ENCODE data around the gene BCAS3. TPM values are rescaled to one million over a fixed set of nuclear protein-coding genes. Genes with fewer than 3 reads are reported as not detected.

BCAS3 gene
- polyA plus RNA-seq, 1 donor from 2014 or later = 23.2 TPM

- Mint-ChIP-seq H3K36me3 (peaks cover 6% of the 10 kb centered on the region), H3K9me3 (no peaks in the 10 kb centered on the region), H3K4me3 (peak overlapping the region in 1 of 4 donors; percentile 28), H3K27me3 (no peaks in the 10 kb centered on the region), H3K4me1 (peaks cover 14 to 19% (median 18%) of the 10 kb centered on the region in 3 donors), H3K27ac (no peak overlapping the region)
Measured at GRCh38 chr17:61219460-61219859, 541.8 kb downstream of the BCAS3 start.

GRCh38 chr17:61221181-61221580 lies 543.5 kb downstream of the BCAS3 start:
- peaks cover 14 to 18% (median 18%) of the 10 kb centered on the region in 3 donors for H3K4me1 Mint-ChIP-seq
- H3K27me3 Mint-ChIP-seq = no peaks in the 10 kb centered on the region
- H3K4me3 Mint-ChIP-seq = peak overlapping the region in 2 of 4 donors; percentile 1 to 55
- H3K36me3 Mint-ChIP-seq = peaks cover 6% of the 10 kb centered on the region
- no peaks in the 10 kb centered on the region for H3K9me3 Mint-ChIP-seq
- H3K27ac Mint-ChIP-seq = peak overlapping the region in 1 of 3 donors; percentile 77

- Mint-ChIP-seq H3K9me3 (no peaks in the 10 kb centered on the region), H3K36me3 (peaks cover 6% of the 10 kb centered on the region), H3K4me3 (peak overlapping the region in 2 of 4 donors; percentile 55 to 68), H3K4me1 (peaks cover 14 to 18% (median 18%) of the 10 kb centered on the region in 3 donors), H3K27me3 (no peaks in the 10 kb centered on the region), H3K27ac (peak overlapping the region in 1 of 3 donors; percentile 77)
Measured at GRCh38 chr17:61221597-61222471, 544.2 kb downstream of the BCAS3 start.

- no peaks in the 10 kb centered on the region for H3K27me3 Mint-ChIP-seq
- peaks cover 14 to 18% (median 16%) of the 10 kb centered on the region in 3 donors for H3K4me1 Mint-ChIP-seq
- no peak overlapping the region for H3K27ac Mint-ChIP-seq
- peaks cover 4% of the 10 kb centered on the region for H3K36me3 Mint-ChIP-seq
- no peak overlapping the region for H3K4me3 Mint-ChIP-seq
- no peaks in the 10 kb centered on the region for H3K9me3 Mint-ChIP-seq
Measured at GRCh38 chr17:61223725-61224124, 546.1 kb downstream of the BCAS3 start.

GRCh38 chr17:61225178-61225882 lies 547.7 kb downstream of the BCAS3 start:
- Mint-ChIP-seq H3K9me3 (no peaks in the 10 kb centered on the region), H3K27me3 (no peaks in the 10 kb centered on the region), H3K36me3 (peaks cover 4% of the 10 kb centered on the region), H3K4me1 (peaks cover 13 to 18% (median 16%) of the 10 kb centered on the region in 3 donors), H3K27ac (no peak overlapping the region), H3K4me3 (no peak overlapping the region)

GRCh38 chr17:61227866-61228265 lies 550.2 kb downstream of the BCAS3 start:
- Mint-ChIP-seq H3K27me3 (no peaks in the 10 kb centered on the region), H3K9me3 (no peaks in the 10 kb centered on the region), H3K4me1 (peaks cover under 1 to 9% (median 4%) of the 10 kb centered on the region in 3 donors), H3K4me3 (no peak overlapping the region), H3K36me3 (peaks cover 4% of the 10 kb centered on the region), H3K27ac (no peak overlapping the region)

- Mint-ChIP-seq H3K27ac (no peak overlapping the region), H3K36me3 (no peaks in the 10 kb centered on the region), H3K4me1 (peaks cover 0 to 8% (median 2%) of the 10 kb centered on the region in 3 donors), H3K9me3 (no peaks in the 10 kb centered on the region), H3K27me3 (no peaks in the 10 kb centered on the region), H3K4me3 (no peak overlapping the region)
Measured at GRCh38 chr17:61230461-61230860, 552.8 kb downstream of the BCAS3 start.

GRCh38 chr17:61230972-61231820 lies 553.5 kb downstream of the BCAS3 start:
- no peak overlapping the region for H3K4me3 Mint-ChIP-seq
- no peaks in the 10 kb centered on the region for H3K27me3 Mint-ChIP-seq
- H3K4me1 Mint-ChIP-seq = peaks cover 0 to 8% (median 2%) of the 10 kb centered on the region in 3 donors
- no peak overlapping the region for H3K27ac Mint-ChIP-seq
- H3K9me3 Mint-ChIP-seq = no peaks in the 10 kb centered on the region
- H3K36me3 Mint-ChIP-seq = no peaks in the 10 kb centered on the region

- Mint-ChIP-seq H3K27ac (no peak overlapping the region), H3K36me3 (no peaks in the 10 kb centered on the region), H3K4me1 (peaks cover 0 to 8% (median 2%) of the 10 kb centered on the region in 3 donors), H3K27me3 (no peaks in the 10 kb centered on the region), H3K9me3 (no peaks in the 10 kb centered on the region), H3K4me3 (no peak overlapping the region)
Measured at GRCh38 chr17:61232871-61233270, 555.2 kb downstream of the BCAS3 start.

- H3K27me3 Mint-ChIP-seq = no peaks in the 10 kb centered on the region
- H3K27ac Mint-ChIP-seq = no peak overlapping the region
Measured at GRCh38 chr17:61233991-61234750, 556.5 kb downstream of the BCAS3 start.

GRCh38 chr17:61235001-61235826 lies 557.6 kb downstream of the BCAS3 start:
- Mint-ChIP-seq H3K27ac (no peak overlapping the region), H3K4me3 (no peak overlapping the region), H3K36me3 (peaks cover 3% of the 10 kb centered on the region), H3K9me3 (peaks cover 0 to 2% (median 0%) of the 10 kb centered on the region in 3 donors), H3K4me1 (peaks cover 0 to 8% (median 2%) of the 10 kb centered on the region in 3 donors), H3K27me3 (no peaks in the 10 kb centered on the region)

More at GRCh38 chr17:61233991-61234750, 556.5 kb downstream of the BCAS3 start:
- no peak overlapping the region for H3K4me3 Mint-ChIP-seq
- H3K4me1 Mint-ChIP-seq = peaks cover 0 to 8% (median 2%) of the 10 kb centered on the region in 3 donors
- no peaks in the 10 kb centered on the region for H3K36me3 Mint-ChIP-seq
- peaks cover 0 to 2% (median 0%) of the 10 kb centered on the region in 3 donors for H3K9me3 Mint-ChIP-seq

GRCh38 chr17:61235827-61236197 lies 558.2 kb downstream of the BCAS3 start:
- peaks cover 0 to 2% (median 0%) of the 10 kb centered on the region in 3 donors for H3K9me3 Mint-ChIP-seq
- H3K4me1 Mint-ChIP-seq = peaks cover 0 to 3% (median 2%) of the 10 kb centered on the region in 3 donors
- no peak overlapping the region for H3K27ac Mint-ChIP-seq
- peaks cover 3% of the 10 kb centered on the region for H3K36me3 Mint-ChIP-seq
- H3K4me3 Mint-ChIP-seq = no peak overlapping the region
- no peaks in the 10 kb centered on the region for H3K27me3 Mint-ChIP-seq

GRCh38 chr17:61237275-61237674 lies 559.6 kb downstream of the BCAS3 start:
- Mint-ChIP-seq H3K4me1 (peaks cover 0 to 2% (median 0%) of the 10 kb centered on the region in 3 donors), H3K9me3 (peaks cover 0 to 2% (median 0%) of the 10 kb centered on the region in 3 donors), H3K4me3 (no peak overlapping the region), H3K27ac (no peak overlapping the region), H3K36me3 (peaks cover 3% of the 10 kb centered on the region), H3K27me3 (no peaks in the 10 kb centered on the region)
